Immature natural killer cell (primary cell): ENCODE measurements around the gene FN3K. TPM values are rescaled to one million over a fixed set of nuclear protein-coding genes. Genes with fewer than 3 reads are reported as not detected.
A peak's percentile ranks its signal among the peaks of the same experiment; 100 is the strongest.
"Not testable (repeated sequence)": the region's sequence is repeated elsewhere in the genome, so short reads cannot be mapped to it uniquely, and the experiment has no call there.

Experiments used
- DNase-seq, 3 donors: peaks; one replicate each; pipeline ENCODE4 v3.0.0; 2022; ENCODE audit warnings: mixed read lengths in 1 of 3
- H3K27ac Mint-ChIP-seq, 6 donors: one replicate each; pipeline ENCODE4 v1.8.0; 2020; ENCODE audit warnings: mixed read lengths in 6 of 6, mild to moderate bottlenecking in 5 of 6, inconsistent platforms in 4 of 6, moderate library complexity in 3 of 6
- H3K27me3 Mint-ChIP-seq, 3 donors: one replicate each; pipeline ENCODE4 v1.8.0; 2020 to 2021; ENCODE audit warnings: low read depth in 3 of 3, mild to moderate bottlenecking in 3 of 3, mixed read lengths in 3 of 3, moderate library complexity in 3 of 3, inconsistent platforms in 1 of 3
- H3K36me3 Mint-ChIP-seq, 3 donors: one replicate each; pipeline ENCODE4 v1.8.0; 2020; ENCODE audit warnings: mixed read lengths in 3 of 3, inconsistent platforms in 2 of 3, mild to moderate bottlenecking in 2 of 3
- H3K4me1 Mint-ChIP-seq, 2 donors: one replicate each; pipeline ENCODE4 v1.8.0; 2020; ENCODE audit warnings: inconsistent platforms in 2 of 2, mild to moderate bottlenecking in 2 of 2, mixed read lengths in 2 of 2, moderate library complexity in 1 of 2
- H3K4me3 Mint-ChIP-seq, 5 donors: one replicate each; pipeline ENCODE4 v1.8.0; 2020; ENCODE audit warnings: mild to moderate bottlenecking in 5 of 5, mixed read lengths in 5 of 5, inconsistent platforms in 3 of 5, moderate library complexity in 3 of 5
- H3K9me3 Mint-ChIP-seq, 6 donors: one replicate each; pipeline ENCODE4 v1.8.0; 2020; ENCODE audit warnings: mild to moderate bottlenecking in 6 of 6, mixed read lengths in 6 of 6, inconsistent platforms in 4 of 6, moderate library complexity in 3 of 6
- polyA plus RNA-seq, 3 donors: library from polyadenylated mRNA; unstranded; fragments of 300-500 nt; fragmentation: Illumina TruSeq; gene quantifications; one replicate each; pipeline ENCODE4 v1.2.3, GENCODE V29; 2021

Gene FN3K
- polyA plus RNA-seq, 3 donors from 2014 or later: 0.18 to 1.1 (median 0.50) TPM

DNA sequence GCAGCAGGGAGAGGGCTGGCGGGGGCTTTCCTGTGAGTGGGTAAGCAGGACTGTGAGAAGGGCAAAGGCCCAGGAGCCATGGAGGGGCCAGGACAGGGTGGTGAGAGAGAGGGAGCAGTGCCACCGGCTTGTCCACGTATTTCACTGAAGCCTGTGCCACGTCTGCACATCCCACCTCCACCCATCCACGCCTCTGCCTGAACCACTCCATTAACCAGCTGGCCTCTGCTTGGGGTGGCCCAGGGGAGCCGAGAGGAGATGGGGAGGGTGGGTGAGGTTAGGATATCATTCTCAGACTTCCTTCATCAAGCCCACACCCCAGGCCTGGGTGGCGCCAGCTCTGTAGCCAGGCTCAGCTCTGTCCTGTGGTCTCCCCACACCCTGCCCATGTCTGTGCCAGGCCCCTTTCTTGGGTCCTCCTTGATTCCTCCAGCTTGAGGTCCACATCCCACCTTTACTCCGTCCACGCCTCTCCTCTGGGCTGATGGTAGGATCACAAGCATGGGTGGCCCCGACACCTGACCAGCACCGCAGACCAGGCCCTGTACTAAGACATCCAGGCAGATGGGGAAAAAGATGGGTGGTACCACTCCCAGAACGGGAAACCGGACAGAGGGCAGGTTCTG, 3.2 kb upstream of the FN3K start:
- H3K9me3 Mint-ChIP-seq: peaks cover 0 to 4% (median 0%) of the 10 kb centered on the region in 6 donors
- DNase-seq: no peak
- peaks cover 0 to 3% (median 0%) of the 10 kb centered on the region in 3 donors for H3K27me3 Mint-ChIP-seq
- H3K4me3 Mint-ChIP-seq: no peak overlapping the region
- H3K36me3 Mint-ChIP-seq: peaks cover 10 to 20% (median 15%) of the 10 kb centered on the region in 3 donors
- peaks cover 0 to 6% of the 10 kb centered on the region in 2 donors for H3K4me1 Mint-ChIP-seq
- H3K27ac Mint-ChIP-seq: no peak overlapping the region

DNA sequence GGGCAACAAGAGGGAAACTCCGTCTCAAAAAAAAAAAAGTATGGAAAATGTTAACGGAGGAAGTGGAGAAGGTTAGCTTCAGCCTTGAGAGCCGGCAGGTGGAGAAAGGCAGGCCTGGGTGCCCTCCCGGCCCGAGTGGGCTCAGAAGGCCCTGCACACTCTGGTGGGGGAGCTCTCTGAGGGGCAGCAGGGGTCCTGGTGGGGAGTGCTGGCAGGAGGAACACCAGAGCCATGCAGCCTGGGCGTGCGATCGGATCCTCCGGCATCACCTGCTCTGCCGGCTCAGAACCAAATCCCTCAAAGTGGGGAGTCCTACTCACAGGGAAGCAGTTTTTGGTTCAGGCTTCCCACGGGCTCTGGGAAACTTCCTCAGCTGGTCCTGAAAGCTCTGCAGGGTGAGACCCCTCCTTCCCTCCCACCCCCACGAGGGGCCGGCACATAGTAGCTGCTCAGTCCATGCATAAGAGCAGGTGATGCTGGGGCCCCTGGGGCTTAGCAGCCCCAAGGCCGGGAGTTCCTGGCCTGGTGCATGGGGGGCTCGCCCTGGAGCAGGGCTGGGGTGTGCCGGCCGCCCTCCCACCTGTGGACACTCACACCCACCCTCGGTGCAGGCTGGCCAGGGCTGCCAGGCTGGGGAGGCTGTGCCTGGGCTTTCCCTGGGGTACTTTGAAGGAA, 1.2 kb downstream of the FN3K start:
- Mint-ChIP-seq H3K36me3 (peaks cover 18 to 23% (median 20%) of the 10 kb centered on the region in 3 donors), H3K4me3 (peak overlapping the region in 2 of 5 donors; percentile 44 to 75), H3K27me3 (peaks cover 0 to 3% (median 0%) of the 10 kb centered on the region in 3 donors), H3K9me3 (peaks cover 0 to 4% (median 0%) of the 10 kb centered on the region in 6 donors), H3K27ac (no peak overlapping the region), H3K4me1 (peaks cover 0 to 6% of the 10 kb centered on the region in 2 donors)
- DNase-seq: no peak

DNA sequence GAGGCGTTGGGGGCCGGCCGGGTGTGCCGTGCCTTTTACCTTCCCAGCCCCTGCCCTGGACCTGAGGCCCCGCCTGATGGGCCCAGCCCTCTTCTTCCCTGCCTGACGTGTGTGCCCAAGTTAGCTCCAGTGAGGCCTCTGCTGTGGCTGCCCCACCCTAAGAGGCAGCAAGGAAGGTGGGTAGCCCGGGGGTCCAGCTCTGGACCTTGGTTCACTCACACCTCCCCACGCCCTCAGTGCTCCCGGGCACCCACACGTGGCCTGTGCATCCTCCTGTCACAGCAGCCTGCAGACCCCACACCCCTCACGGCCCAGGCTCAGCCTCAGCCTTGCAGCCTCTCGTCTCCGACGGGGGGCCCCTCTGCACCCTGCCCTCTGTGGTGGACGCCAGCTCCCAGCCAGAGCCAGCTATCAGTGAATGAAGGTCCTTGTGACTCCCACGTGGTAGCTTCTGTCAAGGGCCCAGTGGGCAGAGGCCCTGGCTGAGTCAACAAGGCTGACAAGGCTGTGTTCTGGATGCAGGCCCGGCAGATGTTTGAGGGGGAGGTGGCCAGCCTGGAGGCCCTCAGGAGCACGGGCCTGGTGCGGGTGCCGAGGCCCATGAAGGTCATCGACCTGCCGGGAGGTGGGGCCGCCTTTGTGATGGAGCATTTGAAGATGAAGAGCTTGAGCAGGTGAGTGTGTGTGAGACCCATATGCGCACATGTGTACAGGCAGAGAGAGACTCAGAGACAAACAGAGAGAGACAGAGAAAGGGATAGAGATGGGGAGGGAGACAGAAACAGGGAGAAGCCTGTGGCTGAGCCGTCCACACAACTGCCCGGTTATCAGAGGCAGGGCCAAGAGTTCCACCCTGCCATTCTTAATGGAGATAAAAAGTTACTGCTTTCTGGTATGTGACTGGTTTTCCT, 2.8 kb downstream of the FN3K start:
- Mint-ChIP-seq H3K27ac (no peak overlapping the region), H3K27me3 (peaks cover 0 to 3% (median 0%) of the 10 kb centered on the region in 3 donors), H3K4me3 (peak overlapping the region in 1 of 5 donors; percentile 3), H3K36me3 (peaks cover 19 to 27% (median 22%) of the 10 kb centered on the region in 3 donors), H3K9me3 (peaks cover 0 to 3% (median 0%) of the 10 kb centered on the region in 6 donors), H3K4me1 (peaks cover 0 to 6% of the 10 kb centered on the region in 2 donors)
- no peak for DNase-seq

DNA sequence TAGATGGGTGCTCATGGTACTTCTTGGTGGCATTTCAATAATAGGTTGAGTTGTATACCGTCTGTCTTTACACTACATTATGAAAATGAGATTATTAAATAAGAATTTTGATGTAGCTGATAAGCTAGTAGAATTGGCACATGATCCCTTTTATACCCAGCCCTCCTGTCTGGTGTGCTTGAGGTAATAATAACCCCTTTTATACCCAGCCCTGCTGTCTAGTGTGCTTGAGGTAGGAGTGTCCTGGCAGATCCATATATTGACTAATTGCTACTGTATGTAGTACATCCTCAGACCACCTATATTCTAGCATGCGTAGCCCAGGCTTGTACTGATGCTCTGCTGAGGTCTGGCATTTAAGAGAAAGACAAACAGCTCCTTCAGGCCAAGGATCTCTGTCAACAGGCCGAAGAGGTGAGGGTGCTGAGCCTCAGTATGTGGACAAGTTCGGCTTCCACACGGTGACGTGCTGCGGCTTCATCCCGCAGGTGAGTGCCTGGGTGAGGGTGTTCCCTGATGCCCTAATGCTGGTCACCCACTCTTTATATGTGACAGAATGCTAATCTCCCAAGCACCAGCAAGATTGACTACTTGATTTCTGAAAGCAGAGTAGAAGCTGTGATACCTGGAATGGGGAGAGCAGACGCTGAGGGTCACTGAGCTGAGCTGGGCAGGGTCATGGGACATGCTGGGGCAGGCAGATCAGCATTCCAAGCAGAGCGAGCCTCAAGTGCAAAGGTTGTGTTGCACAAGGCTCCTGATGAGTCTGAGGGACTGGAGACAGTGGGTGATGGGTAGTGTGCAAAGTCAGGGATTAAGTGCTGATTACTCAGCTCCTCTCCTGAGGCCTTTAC, 5.7 kb downstream of the FN3K start:
- DNase-seq: no peak
- H3K27me3 Mint-ChIP-seq: no peaks in the 10 kb centered on the region
- H3K27ac Mint-ChIP-seq: no peak overlapping the region
- H3K9me3 Mint-ChIP-seq: no peaks in the 10 kb centered on the region
- H3K4me1 Mint-ChIP-seq: peaks cover 0 to under 1% of the 10 kb centered on the region in 2 donors
- no peak overlapping the region for H3K4me3 Mint-ChIP-seq
- peaks cover 16 to 23% (median 21%) of the 10 kb centered on the region in 3 donors for H3K36me3 Mint-ChIP-seq

DNA sequence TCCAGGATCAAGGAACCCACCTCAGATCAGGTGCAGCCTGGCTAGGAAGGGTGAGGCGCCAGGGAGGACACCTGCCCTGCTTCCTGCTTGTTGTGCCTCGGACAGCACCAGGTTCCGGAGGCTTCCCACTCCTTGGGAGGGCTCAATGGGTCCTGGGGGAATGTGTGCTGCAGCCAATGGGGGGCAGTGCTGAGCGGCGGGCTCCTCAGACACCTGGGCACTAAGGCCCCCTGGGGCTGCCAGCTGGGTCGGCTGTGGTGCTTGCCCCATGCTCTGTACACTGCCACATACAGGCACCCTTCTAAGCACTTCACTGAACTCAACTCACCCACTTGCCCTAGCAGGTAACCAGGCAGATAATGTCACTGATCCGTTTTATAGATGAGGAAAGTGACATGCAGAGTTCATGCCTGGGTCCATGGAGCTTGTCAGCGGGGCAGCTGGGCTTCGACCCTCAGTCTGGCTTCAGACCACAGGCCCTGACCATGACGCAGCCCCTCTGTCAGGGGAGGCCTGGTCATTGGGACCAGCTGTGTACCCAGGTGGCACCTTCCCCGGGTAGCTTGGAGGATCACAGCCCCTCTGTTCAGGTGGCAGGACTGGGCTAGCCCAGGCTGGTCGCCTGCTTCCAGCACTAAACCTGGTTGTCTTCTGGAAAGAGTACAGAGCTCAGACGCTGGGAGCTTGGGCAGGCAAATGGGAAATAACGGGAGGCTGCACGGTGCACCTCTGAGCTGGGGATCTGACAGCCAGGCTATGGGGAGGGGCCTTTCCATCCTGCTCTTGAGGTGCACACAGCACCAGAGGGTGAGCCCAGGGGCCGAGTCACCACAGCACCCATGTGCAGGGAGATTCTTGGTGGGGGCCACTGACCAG, 8.2 kb downstream of the FN3K start:
- Mint-ChIP-seq H3K27me3 (no peaks in the 10 kb centered on the region), H3K36me3 (peaks cover 16 to 23% (median 21%) of the 10 kb centered on the region in 3 donors), H3K4me1 (no peaks in the 10 kb centered on the region), H3K9me3 (no peaks in the 10 kb centered on the region), H3K4me3 (no peak overlapping the region), H3K27ac (no peak overlapping the region)
- no peak for DNase-seq

DNA sequence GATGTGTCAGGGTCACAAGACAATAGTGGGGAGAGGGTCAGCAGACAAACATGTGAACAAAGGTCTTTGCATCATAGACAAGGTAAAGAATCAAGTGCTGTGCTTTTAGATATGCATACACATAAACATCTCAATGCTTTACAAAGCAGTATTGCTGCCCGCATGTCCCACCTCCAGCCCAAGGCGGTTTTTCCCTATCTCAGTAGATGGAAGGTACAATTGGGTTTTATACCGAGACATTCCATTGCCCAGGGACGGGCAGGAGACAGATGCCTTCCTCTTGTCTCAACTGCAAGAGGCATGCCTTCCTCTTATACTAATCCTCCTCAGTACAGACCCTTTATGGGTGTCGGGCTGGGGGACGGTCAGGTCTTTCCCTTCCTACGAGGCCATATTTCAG, 9.3 kb downstream of the FN3K start:
- peaks cover 16 to 23% (median 21%) of the 10 kb centered on the region in 3 donors for H3K36me3 Mint-ChIP-seq
- H3K4me3 Mint-ChIP-seq, H3K27me3 Mint-ChIP-seq, H3K27ac Mint-ChIP-seq, H3K4me1 Mint-ChIP-seq, DNase-seq, H3K9me3 Mint-ChIP-seq: not testable (repeated sequence)

DNA sequence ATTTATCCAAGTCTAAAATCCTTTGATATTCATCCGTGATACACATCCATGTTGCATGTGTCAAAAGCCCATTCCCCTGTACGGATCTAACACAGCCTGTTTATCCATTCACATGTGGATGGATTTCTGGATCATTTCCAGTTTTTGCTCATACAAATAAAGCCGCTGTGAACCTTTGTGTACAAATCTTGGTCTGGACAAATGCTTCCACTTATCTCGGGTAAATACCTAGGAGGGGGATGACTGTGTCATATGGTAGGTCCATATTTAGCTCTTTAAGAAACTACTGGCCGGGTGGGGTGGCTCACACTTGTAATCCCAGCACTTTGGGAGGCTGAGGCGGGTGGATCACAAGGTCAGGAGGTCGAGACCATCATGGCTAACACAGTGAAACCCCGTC, 10.1 kb downstream of the FN3K start:
- H3K4me3 Mint-ChIP-seq: no peak overlapping the region
- H3K9me3 Mint-ChIP-seq: no peaks in the 10 kb centered on the region
- no peak overlapping the region for H3K27ac Mint-ChIP-seq
- no peak for DNase-seq
- H3K36me3 Mint-ChIP-seq: peaks cover 15 to 18% (median 16%) of the 10 kb centered on the region in 3 donors
- no peaks in the 10 kb centered on the region for H3K4me1 Mint-ChIP-seq
- H3K27me3 Mint-ChIP-seq: peaks cover 0 to 5% (median 0%) of the 10 kb centered on the region in 3 donors

DNA sequence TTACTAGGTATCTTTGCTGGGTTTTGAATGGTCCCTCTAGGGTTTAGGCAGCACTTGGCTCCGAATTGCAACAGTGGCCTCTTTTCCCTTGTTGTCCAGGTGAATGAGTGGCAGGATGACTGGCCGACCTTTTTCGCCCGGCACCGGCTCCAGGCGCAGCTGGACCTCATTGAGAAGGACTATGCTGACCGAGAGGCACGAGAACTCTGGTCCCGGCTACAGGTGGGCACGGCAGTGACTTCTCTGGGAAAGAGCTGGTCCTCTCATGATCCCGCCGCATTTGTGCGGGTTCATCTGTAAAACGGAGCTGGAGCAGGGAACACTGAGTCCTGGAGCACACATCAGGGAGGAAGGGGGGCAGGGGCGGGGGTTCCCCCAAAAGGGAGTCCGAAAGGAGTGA, 13.3 kb downstream of the FN3K start:
- Mint-ChIP-seq H3K36me3 (no peaks in the 10 kb centered on the region), H3K4me1 (peaks cover 8 to 9% of the 10 kb centered on the region in 2 donors), H3K27me3 (peaks cover 0 to 5% (median 3%) of the 10 kb centered on the region in 3 donors), H3K27ac (peak overlapping the region in 1 of 6 donors; percentile 6), H3K9me3 (no peaks in the 10 kb centered on the region), H3K4me3 (no peak overlapping the region)
- no peak for DNase-seq

DNA sequence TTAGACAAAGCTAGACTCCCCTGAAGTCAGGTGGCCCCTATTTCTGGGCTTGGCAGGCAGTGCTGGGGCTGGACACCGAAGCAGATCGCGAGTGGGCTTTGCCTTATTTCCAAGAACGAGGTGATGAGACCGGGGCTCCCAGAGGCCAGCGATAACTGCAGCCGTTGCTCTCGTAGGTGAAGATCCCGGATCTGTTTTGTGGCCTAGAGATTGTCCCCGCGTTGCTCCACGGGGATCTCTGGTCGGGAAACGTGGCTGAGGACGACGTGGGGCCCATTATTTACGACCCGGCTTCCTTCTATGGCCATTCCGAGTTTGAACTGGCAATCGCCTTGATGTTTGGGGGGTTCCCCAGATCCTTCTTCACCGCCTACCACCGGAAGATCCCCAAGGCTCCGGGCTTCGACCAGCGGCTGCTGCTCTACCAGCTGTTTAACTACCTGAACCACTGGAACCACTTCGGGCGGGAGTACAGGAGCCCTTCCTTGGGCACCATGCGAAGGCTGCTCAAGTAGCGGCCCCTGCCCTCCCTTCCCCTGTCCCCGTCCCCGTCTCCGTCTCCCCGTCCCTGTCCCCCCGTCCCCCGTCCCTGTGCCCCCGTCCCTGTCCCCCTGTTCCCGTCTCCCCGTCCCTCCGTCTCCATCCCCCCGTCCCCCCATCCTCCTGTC, 15.0 kb downstream of the FN3K start:
- Mint-ChIP-seq H3K36me3 (peaks cover 0 to under 1% (median 0%) of the 10 kb centered on the region in 3 donors), H3K27ac (peak overlapping the region in 2 of 6 donors; percentile 42 to 62), H3K4me3 (peak overlapping the region; percentile 61 to 77 (median 68)), H3K4me1 (peaks cover 18 to 21% of the 10 kb centered on the region in 2 donors), H3K27me3 (peaks cover 0 to 6% (median 3%) of the 10 kb centered on the region in 3 donors), H3K9me3 (no peaks in the 10 kb centered on the region)
- DNase-seq: no peak

DNA sequence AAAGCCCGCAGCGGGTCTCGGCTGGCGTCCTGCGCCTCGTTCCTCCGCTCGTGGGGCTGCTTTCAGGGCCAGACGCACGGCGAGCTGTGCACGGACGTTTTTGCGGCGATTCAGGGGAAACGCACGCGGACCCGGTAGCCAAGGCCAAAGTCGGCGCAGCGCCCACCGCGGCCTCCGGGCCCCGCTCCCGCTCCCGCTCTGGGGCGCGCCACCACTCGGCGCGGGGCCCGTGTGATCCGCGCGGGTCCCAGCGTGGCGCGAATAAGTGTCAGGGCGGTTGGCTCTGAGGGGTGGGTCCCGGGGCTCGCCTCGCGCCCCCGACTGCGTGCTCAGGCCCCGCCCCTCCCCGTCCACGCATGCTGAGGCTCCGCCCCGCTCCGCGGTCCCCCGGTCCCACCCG, 15.8 kb downstream of the FN3K start:
- Mint-ChIP-seq H3K36me3 (peaks cover 0 to 5% (median 0%) of the 10 kb centered on the region in 3 donors), H3K27ac (no peak overlapping the region), H3K4me3 (peak overlapping the region in 1 of 5 donors; percentile 52), H3K4me1 (peaks cover 18 to 26% of the 10 kb centered on the region in 2 donors), H3K9me3 (no peaks in the 10 kb centered on the region), H3K27me3 (peaks cover 0 to 6% (median 3%) of the 10 kb centered on the region in 3 donors)
- peak in 2 of 3 donors; percentile 78 to 79 for DNase-seq

DNA sequence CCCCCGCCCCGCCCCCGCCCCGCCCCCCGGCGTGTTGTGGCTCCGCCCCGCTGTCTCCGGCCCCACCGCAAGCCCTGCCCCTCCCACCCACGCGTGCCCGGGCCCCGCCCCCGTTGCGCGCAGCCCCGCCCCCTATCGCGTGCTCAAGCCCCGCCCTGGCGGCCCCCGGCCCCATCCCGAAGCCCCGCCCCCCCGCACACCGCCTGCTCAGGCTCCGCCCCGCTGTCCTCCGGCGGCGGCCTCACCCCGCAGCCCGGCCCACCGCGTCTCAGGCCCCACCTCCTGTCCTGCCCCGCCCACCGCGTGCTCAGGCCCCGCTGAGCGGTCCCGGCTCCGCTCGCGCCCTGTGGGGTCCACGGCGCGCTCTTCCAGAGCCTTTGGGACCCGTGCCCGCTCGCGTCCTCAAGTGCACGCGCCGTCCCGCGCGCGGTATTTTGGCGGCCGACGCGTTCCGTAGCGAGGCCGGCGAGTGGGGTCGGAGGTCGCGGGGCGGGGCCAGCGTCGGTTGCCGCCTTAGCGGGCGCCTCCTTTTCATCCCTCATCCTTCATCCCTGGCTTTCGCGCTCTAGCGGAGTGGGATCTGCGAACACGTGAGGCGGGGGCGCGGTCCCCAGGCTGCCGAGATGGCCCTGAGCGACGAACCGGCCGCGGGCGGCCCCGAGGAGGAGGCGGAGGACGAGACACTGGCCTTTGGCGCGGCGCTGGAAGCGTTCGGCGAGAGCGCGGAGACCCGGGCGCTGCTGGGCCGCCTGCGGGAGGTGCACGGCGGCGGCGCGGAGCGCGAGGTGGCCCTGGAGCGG, 16.4 kb downstream of the FN3K start, which contains the start of gene TBCD:
TBCD (plus strand) TSS at position 495 of the 800 bp plus-strand sequence; CDS start at position 624, 129 bp downstream.
- DNase-seq: peak; percentile 82 to 85 (median 84)
- peaks cover 18 to 26% of the 10 kb centered on the region in 2 donors for H3K4me1 Mint-ChIP-seq

More for the DNA sequence above, 16.4 kb downstream of the FN3K start, which contains the start of gene TBCD:
- peak within 1 kb of the TSS in 2 of 6 donors; percentile 69 to 74 for H3K27ac Mint-ChIP-seq
- H3K4me3 Mint-ChIP-seq: peak within 1 kb of the TSS; percentile 73 to 84 (median 76)
- no peaks in the 10 kb centered on the region for H3K9me3 Mint-ChIP-seq
- H3K36me3 Mint-ChIP-seq: peaks cover 0 to 5% (median 0%) of the 10 kb centered on the region in 3 donors
- H3K27me3 Mint-ChIP-seq: peaks cover 0 to 6% (median 3%) of the 10 kb centered on the region in 3 donors
